MM.1S (cell line): ENCODE data around the gene KCNIP4.

Experiments
- DNase-seq: peaks from one replicate; pipeline ENCODE4 v3.0.0-alpha.2; 2015
- H2AFZ ChIP-seq: fragments of 300-600 bp; sonication (generic); 2 replicates; pipeline ENCODE4 v1.6.0; 2016; ENCODE audit warnings: antibody characterized with exemption, low read length
- H3F3A ChIP-seq: fragments of 300-600 bp; sonication (generic); 2 replicates; pipeline ENCODE4 v1.6.1; 2016; ENCODE audit warnings: mild to moderate bottlenecking, antibody characterized with exemption, low read length, moderate library complexity, mixed read lengths; ENCODE audit not compliant: insufficient read depth
- H3K27ac ChIP-seq: fragments of 300-600 bp; sonication (generic); 2 replicates; pipeline ENCODE4 v1.5.1; 2016; ENCODE audit warnings: mild to moderate bottlenecking, low read length
- H3K27me3 ChIP-seq: fragments of 300-600 bp; sonication (generic); replicated peaks from 2 replicates; pipeline ENCODE4 v1.6.0; 2016; ENCODE audit warnings: low read length; ENCODE audit not compliant: insufficient read depth
- H3K36me3 ChIP-seq: fragments of 300-600 bp; sonication (generic); replicated peaks from 2 replicates; pipeline ENCODE4 v1.6.1; 2016; ENCODE audit warnings: mild to moderate bottlenecking, low read length, mixed read lengths; ENCODE audit not compliant: insufficient read depth
- H3K4me1 ChIP-seq: fragments of 300-600 bp; sonication (generic); 2 replicates; pipeline ENCODE4 v1.6.1; 2016; ENCODE audit warnings: low read length, mixed read lengths
- H3K4me2 ChIP-seq: fragments of 300-600 bp; sonication (generic); 2 replicates; pipeline ENCODE4 v1.6.0; 2016; ENCODE audit warnings: low read depth, low read length
- H3K4me3 ChIP-seq: fragments of 300-600 bp; sonication (generic); 2 replicates; pipeline ENCODE4 v1.5.1; 2016; ENCODE audit warnings: low read length, mixed read lengths
- H3K79me2 ChIP-seq: fragments of 300-600 bp; sonication (generic); 2 replicates; pipeline ENCODE4 v1.6.1; 2016; ENCODE audit warnings: mixed run types, low read length, mixed read lengths
- H3K9ac ChIP-seq: fragments of 300-600 bp; sonication (generic); 2 replicates; pipeline ENCODE4 v1.6.1; 2016; ENCODE audit warnings: low read length, mixed read lengths
- H3K9me2 ChIP-seq: fragments of 300-600 bp; sonication (generic); replicated peaks from 2 replicates; pipeline ENCODE4 v1.6.1; 2016; ENCODE audit warnings: mild to moderate bottlenecking, low read length, mixed read lengths; ENCODE audit not compliant: insufficient read depth
- H3K9me3 ChIP-seq: fragments of 300-600 bp; sonication (generic); replicated peaks from 2 replicates; pipeline ENCODE4 v1.6.1; 2016; ENCODE audit warnings: mild to moderate bottlenecking, low read length, mixed read lengths; ENCODE audit not compliant: insufficient read depth
- H4K20me1 ChIP-seq: fragments of 300-600 bp; sonication (generic); 2 replicates; pipeline ENCODE4 v1.6.1; 2016; ENCODE audit warnings: mild to moderate bottlenecking, low read length, moderate library complexity, mixed read lengths; ENCODE audit not compliant: insufficient read depth
- EZH2 ChIP-seq: fragments of 300-600 bp; sonication (generic); optimal IDR thresholded peaks from 2 replicates; pipeline ENCODE3; 2017; ENCODE audit warnings: low read depth, mild to moderate bottlenecking, antibody characterized with exemption, low read length, mixed read lengths
- EZH2phosphoT487 ChIP-seq: fragments of 300-600 bp; sonication (generic); IDR thresholded peaks from 2 replicates; pipeline ENCODE4 v1.6.1; 2018; ENCODE audit warnings: antibody characterized with exemption, low read length
- TF ChIP-seq, protein P1 (sequence below): fragments of 300-600 bp; sonication (generic); IDR thresholded peaks from 2 replicates; pipeline ENCODE4 v1.5.1; 2016; ENCODE audit warnings: antibody characterized with exemption, low read length, mixed read lengths

The KCNIP4 gene

DNA sequence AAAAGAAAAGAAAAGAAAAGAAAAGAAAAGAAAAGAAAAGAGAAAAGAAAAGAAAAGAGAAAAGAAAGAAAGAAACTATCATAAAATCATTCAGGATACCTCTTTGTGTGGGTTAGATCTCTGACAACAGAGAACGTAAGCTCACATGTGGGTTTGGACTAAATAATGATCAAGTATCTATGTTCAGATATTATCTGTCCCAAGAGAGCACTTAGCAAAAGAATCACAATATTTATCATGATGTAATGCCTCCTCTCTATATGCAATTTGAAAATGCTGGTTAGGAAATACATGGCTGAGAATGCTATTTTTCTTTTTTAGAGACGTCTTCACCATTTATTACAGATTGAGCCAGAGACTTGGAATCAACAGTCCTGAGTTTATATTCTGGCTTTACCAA, 191.3 kb downstream of the KCNIP4 start:
- Histone ChIP-seq H3K27ac (no peak overlapping the region), H3K4me2 (no peak overlapping the region), H3K9ac (no peak overlapping the region), H2AFZ (no peak overlapping the region), H3K79me2 (no peaks in the 10 kb centered on the region), H3K9me2 (no peaks in the 10 kb centered on the region; the same call in 1 of the 2 replicates), H3K4me3 (no peak overlapping the region), H3K36me3 (no peaks in the 10 kb centered on the region), H3K9me3 (no peaks in the 10 kb centered on the region), H4K20me1 (no peaks in the 10 kb centered on the region), H3K27me3 (no peaks in the 10 kb centered on the region), H3K4me1 (no peaks in the 10 kb centered on the region), H3F3A (no peaks in the 10 kb centered on the region)
- TF ChIP-seq EZH2phosphoT487 (no peak), EZH2 (no peak)
- TF ChIP-seq, protein P1, sequence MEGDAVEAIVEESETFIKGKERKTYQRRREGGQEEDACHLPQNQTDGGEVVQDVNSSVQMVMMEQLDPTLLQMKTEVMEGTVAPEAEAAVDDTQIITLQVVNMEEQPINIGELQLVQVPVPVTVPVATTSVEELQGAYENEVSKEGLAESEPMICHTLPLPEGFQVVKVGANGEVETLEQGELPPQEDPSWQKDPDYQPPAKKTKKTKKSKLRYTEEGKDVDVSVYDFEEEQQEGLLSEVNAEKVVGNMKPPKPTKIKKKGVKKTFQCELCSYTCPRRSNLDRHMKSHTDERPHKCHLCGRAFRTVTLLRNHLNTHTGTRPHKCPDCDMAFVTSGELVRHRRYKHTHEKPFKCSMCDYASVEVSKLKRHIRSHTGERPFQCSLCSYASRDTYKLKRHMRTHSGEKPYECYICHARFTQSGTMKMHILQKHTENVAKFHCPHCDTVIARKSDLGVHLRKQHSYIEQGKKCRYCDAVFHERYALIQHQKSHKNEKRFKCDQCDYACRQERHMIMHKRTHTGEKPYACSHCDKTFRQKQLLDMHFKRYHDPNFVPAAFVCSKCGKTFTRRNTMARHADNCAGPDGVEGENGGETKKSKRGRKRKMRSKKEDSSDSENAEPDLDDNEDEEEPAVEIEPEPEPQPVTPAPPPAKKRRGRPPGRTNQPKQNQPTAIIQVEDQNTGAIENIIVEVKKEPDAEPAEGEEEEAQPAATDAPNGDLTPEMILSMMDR = no peak
- DNase-seq = no peak

DNA sequence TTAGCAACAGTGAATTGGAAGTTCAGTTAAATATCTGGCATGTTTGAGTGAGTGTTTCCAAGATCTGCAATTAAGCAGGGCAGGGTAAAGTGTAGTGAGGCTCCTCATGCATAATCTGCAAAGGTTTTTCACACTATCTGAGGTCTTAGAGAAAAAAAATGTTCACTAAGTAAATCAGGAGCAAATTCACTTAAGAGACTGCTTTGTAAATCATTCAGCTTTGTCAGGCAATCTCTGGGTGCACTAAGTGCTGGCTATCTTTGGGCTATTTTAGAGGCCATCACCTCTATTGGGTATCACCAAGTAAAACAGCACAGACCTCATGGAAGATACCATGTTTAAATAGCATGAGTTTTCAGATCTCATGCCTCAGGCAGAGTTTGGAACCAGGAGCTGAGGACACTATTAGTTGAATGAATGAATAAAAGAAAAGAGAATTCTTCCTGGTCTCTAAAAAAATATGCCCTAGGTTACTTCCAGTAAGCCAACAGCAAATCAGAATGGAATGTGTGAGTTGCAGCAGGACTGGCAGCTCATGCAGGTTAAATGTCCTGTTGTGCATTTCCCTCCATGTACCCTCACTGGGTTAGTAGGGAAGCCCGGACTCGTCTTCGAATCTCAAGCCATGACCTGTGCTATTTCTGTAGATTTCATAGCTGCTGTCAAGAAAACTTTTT, 195.3 kb downstream of the KCNIP4 start:
- no peak for DNase-seq
- H3K4me3 ChIP-seq = no peak overlapping the region
- no peak overlapping the region for H3K9ac ChIP-seq
- no peak overlapping the region for H3K27ac ChIP-seq
- TF ChIP-seq EZH2phosphoT487 (no peak), EZH2 (no peak)
- TF ChIP-seq, protein P1 = no peak
- no peaks in the 10 kb centered on the region for H3K9me3 ChIP-seq
- H3K9me2 ChIP-seq = no peaks in the 10 kb centered on the region
- no peak overlapping the region for H3K4me2 ChIP-seq
- no peak overlapping the region for H2AFZ ChIP-seq
- H3K4me1 ChIP-seq = no peaks in the 10 kb centered on the region
- H4K20me1 ChIP-seq = no peaks in the 10 kb centered on the region
- no peaks in the 10 kb centered on the region for H3F3A ChIP-seq
- no peaks in the 10 kb centered on the region for H3K27me3 ChIP-seq
- no peaks in the 10 kb centered on the region for H3K36me3 ChIP-seq
- no peaks in the 10 kb centered on the region for H3K79me2 ChIP-seq

DNA sequence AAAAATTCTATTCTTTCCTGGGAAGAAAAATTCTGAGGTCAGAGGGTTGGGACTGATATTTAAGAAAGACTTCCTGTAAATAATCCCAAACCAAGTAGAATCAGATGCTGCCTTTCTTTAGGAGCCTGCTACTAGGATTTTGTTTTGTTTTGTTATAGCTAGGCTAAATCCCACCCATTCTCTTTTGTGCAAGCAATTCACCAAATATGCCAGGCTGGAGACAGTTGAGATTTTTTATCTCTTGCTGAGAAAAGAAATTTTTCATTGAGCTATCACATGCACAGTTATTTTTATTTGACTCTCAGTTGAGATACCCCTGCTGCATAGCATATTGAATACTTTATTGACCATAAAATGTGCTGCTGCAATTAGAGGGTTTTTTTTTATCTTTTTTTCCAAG, 196.0 kb downstream of the KCNIP4 start:
- H3K79me2 ChIP-seq = no peaks in the 10 kb centered on the region
- H3K4me1 ChIP-seq = no peaks in the 10 kb centered on the region
- H3K36me3 ChIP-seq = no peaks in the 10 kb centered on the region
- no peaks in the 10 kb centered on the region for H3F3A ChIP-seq
- H3K4me2 ChIP-seq = no peak overlapping the region
- no peak overlapping the region for H3K9ac ChIP-seq
- H3K4me3 ChIP-seq = no peak overlapping the region
- H2AFZ ChIP-seq = no peak overlapping the region
- DNase-seq = no peak
- no peaks in the 10 kb centered on the region for H3K9me3 ChIP-seq
- no peak for TF ChIP-seq EZH2
- TF ChIP-seq EZH2phosphoT487 = no peak
- TF ChIP-seq, protein P1 = no peak
- H4K20me1 ChIP-seq = no peaks in the 10 kb centered on the region
- H3K9me2 ChIP-seq = no peaks in the 10 kb centered on the region
- no peaks in the 10 kb centered on the region for H3K27me3 ChIP-seq
- H3K27ac ChIP-seq = no peak overlapping the region
